Esophagus squamous epithelium (tissue), 4 donors: ENCODE data around the gene TMCC1.

ENCODE experiments used
- CTCF ChIP-seq, 6 experiments: fragments of 450-650 bp in 4 of 6; fragments of 200-600 bp in 2 of 6; sonication (generic) in 2 of 6; IDR thresholded peaks; one replicate each; pipeline ENCODE4 v1.5.1; 2016 to 2019; ENCODE audit warnings: antibody characterized with exemption in 6 of 6, mild to moderate bottlenecking in 4 of 6, moderate library complexity in 4 of 6
- POLR2A ChIP-seq, 4 donors: fragments of 450-650 bp; IDR thresholded peaks; one replicate each; pipeline ENCODE4 v1.6.1; 2017; ENCODE audit warnings: antibody characterized with exemption in 4 of 4, mild to moderate bottlenecking in 4 of 4, moderate library complexity in 3 of 4

- TF ChIP-seq CTCF (IDR thresholded peaks at IDR 0.05) (no peak), POLR2A (IDR thresholded peaks at IDR 0.05) (no peak)
Observed at GRCh38 chr3:129888771-129889170, 4.7 kb downstream of the TMCC1 start.
